GM18499 (cell line): Measurements from ENCODE around the gene APP.
A peak's percentile ranks its signal among the peaks of the same experiment; 100 is the strongest.

Experiments
- ATAC-seq: cut with Tn5 transposase; IDR thresholded peaks from one replicate; pipeline ENCODE4 v1.9.1; 2021; ENCODE audit warnings: moderate number of reproducible peaks; ENCODE audit not compliant: insufficient read depth, unreplicated experiment

Gene APP

GRCh38 chr21:25891596-25891995 lies 279.0 kb downstream of the APP start:
- ATAC-seq = no peak

- no peak for ATAC-seq
Observed at GRCh38 chr21:25890001-25890400, 280.6 kb downstream of the APP start.

GRCh38 chr21:25888711-25889110 lies 281.9 kb downstream of the APP start:
- ATAC-seq = no peak

DNA sequence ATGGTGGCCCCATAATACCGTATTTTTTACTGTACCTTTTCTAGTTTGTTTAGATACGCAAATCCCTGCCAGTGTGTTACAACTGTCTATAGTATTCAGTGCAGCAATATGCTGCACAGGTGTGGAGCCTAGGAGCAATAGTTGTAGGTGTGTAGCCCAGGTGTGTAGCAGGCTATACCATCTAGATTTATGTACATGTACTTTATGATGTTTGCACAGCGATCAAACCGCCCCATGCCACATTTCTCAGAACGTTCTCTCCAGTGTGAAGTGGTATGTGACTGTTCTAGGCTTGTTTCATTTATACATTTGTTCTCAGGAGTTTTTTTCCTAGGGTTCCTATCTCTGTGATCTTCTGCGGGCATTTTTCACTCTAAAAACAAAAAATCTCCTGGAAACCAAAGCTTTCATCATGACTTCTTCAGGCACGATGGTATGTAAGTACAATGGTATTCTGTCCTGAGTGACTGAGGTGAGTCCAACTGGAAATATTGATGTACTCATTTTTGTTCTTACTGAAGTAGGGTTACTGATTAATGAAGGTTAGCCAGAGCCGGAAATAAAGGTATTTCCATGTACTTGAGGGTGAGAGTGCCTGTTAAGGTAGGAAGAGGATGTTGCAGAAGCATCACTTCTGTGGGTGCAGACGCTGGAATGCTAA lies 282.8 kb downstream of the APP start:
- ATAC-seq = no peak

DNA sequence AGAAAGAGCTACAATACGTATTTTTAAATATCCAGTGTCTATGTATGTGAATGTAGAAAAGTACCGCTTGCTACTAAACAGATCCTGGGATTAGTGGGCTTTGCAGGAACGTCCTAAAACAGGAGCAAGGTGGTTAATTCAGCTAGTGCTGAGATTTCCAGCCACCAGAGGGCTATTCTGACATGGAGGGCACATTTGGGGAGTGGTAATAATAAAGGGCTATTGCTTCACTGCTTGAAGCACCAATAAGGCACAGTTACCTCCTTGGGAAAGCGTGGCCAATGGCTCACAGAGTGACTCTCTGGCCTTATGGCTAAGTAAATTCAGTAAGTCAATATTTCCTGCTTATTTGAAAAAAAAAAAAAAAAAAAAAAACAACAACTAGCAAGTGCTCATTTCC lies 283.4 kb downstream of the APP start:
- ATAC-seq = no peak

- no peak for ATAC-seq
Observed at GRCh38 chr21:25885880-25886279, 284.7 kb downstream of the APP start.

DNA sequence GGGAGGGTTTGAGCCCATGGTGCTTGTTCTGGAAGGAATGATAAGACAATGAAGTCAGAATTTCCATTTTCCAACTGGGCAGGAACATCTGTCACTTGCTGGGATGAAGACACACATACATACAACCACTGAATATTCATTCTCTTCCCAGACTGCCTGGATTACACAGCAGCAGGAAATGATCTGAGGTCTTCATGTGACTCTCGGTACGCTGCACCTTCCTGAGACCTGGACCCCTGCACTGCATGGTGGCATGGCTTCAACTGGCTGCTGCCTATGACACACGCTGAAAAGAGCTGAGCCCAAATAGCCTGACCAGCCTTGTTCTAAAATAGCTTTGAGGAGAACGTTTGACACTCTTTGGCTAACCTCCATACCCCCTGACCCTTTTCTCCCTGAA lies 285.2 kb downstream of the APP start:
- no peak for ATAC-seq

DNA sequence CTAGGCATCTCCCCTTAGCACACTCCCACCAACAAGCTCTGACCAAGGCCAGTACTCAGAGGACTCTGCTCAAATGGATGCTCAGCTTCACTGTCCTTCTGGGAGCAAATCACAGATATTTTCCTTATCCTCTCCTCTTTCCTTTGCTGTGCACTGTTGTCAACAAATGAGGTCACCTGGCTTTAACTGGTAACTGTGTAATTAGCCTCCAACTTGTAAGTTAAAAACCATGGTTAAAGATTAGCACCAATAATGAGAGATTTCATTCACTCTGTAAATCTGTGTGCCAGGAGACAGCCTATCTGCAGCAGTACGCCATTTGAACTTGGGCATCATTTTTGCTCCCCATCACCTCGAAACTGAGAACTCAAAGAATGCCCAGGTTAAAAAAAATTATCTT lies 286.3 kb downstream of the APP start:
- no peak for ATAC-seq

GRCh38 chr21:25881524-25882376 lies 288.8 kb downstream of the APP start:
- ATAC-seq = peak; percentile 83

GRCh38 chr21:25879203-25879602 lies 291.4 kb downstream of the APP start:
- no peak for ATAC-seq

DNA sequence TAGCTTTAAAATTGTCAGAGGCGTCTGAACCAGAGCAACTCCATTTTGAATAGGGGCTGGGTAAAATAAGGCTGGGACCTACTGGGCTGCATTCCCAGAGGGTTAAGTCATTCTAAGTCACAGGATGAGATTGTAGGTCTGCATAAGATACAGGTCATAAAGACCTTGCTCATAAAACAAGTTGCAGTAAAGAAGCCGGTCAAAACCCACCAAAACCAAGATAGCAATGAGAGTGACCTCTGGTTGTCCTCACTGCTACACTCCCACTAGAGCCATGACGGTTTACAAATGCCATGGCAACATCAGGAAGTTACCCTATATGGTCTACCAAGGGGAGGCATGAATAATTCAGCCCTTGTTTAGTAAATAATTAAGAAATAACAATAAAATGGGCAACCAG lies 292.2 kb downstream of the APP start:
- no peak for ATAC-seq

- no peak for ATAC-seq
Observed at GRCh38 chr21:25872271-25872670, 298.3 kb downstream of the APP start.

- ATAC-seq = no peak
Observed at GRCh38 chr21:25871566-25871965, 299.0 kb downstream of the APP start.

GRCh38 chr21:25870084-25870483 lies 300.5 kb downstream of the APP start:
- no peak for ATAC-seq

- no peak for ATAC-seq
Observed at GRCh38 chr21:25867061-25867460, 303.5 kb downstream of the APP start.

- no peak for ATAC-seq
Observed at GRCh38 chr21:25863747-25864146, 306.8 kb downstream of the APP start.

DNA sequence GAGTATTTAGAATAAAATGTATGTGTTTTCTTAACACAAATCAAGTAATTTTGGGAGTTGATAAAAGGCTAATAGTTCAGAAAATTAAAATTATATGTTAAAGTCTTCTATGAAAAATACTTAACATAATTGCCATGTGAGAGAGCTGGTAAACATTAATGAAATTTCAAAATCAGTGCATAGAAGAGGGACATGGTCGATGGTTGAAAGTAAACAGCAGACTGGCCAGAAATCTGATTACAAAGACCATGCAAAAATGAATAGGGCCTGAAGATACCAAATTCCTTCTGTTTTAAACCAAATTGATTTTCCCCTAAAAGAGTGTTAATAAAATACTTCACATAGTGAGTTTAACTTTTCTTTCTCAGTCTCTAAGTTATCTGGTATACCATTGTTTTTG lies 307.5 kb downstream of the APP start:
- no peak for ATAC-seq

DNA sequence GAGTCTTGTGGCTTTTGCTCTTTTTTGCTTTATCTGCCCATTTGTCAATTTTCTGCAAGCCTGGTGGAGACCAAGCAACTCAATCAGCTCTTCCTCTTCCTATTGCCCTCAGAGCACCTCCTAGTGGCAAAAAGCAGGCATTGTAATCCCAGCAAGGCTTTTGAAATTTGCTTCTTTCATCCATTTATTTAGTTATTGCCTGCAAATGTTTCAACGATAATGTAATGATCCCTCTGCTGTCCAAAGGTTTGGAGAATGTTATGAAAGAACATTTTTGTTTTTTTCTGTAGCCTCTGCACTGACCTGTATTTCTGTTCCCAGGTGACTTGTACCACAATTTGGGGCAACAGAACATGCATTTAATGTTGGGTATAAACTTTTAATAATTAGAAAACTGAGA lies 308.0 kb downstream of the APP start:
- ATAC-seq = no peak

DNA sequence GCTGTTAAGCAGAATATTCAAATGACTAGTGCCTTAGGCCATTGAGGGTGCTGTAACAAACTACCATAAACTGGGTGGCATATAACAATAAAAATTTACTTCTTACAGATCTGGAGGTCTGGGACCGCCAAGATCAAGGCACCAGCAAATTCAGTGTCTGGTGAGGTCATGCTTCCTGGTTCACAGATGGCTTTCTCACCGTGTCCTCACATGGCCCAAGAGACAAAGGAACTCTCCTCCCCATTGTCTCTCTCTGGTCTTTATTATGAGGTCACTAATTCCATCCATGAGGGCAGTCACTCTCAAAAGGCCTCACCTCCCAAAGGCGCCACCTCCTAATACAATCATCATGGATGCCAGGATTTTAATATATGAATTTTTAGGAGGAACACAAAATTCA lies 308.5 kb downstream of the APP start:
- ATAC-seq = no peak

DNA sequence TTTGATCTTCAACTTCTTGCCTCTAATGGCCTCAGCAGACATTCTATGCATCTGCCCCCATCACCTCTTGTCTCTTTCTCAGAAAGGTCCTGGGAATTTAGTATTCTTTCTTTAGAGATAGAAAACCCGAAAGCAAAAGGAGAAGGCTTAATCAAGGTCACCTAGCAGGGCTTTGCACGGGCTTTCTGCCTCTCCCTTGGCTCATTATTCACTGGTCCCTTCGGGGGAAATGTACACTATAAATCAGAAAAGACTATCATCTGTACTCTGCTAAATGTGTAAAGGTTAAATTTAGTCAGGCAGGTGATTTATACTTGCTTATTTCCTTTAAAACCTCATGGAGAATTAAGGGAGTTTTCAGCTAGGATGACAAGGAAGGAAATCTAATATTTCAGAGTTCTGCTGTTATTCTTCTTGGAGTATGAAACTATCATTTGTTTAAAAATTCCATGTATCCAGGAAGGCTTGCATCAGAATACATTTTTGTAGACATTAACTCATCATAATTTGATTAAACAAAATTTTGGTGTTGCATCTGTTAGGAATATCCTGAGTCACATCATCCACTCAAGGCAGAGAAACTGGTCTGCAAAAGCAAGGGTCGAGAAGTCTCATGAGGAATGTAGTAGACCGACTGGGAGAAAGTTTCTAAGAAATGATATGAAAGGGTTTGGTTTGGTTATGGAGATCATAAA lies 311.2 kb downstream of the APP start:
- no peak for ATAC-seq

DNA sequence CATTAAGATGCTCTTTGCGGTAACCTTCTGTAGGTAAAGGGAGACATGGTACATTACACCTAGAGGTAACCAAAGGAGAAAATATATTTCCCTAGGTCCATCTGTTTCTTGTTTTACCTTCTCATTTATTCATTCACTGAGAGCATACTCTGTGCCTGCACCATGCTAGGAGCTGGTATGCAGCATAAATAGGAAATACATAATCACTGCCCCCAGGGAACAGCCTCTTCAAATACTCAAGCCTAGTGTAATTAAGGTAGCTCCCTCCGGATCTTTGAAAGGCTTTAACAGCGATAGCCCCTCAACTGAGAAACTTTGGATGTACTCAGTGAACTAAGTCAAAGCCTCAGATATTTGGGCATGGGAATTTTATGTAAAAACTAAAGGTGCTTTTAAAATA lies 312.2 kb downstream of the APP start:
- no peak for ATAC-seq
